Measurements from ENCODE around the gene MEF2A.

The MEF2A gene

DNA sequence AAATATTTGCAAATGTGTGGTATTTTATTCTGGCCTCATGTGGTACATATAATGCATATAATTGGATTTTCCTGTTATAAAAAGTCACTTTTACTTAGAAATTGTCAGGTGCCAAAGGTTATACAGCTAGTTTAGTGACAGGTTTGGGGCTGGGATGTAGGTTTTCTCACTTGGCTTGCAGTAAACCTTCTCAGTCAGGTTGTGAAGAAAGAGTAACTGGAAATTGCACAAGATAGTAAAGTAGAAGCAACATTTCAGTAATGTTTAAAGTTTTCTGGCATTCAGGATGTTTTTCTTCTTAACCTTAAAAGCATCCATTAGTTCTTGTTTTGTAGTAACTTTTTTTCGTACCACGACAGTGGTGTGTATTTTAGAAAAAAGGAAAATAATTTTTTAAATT lies 53.9 kb downstream of the MEF2A start:
- H3K4me3 ChIP-seq (ENCODE audit: low read depth, low read length), result no peak overlapping the region
- TF ChIP-seq, protein P1, sequence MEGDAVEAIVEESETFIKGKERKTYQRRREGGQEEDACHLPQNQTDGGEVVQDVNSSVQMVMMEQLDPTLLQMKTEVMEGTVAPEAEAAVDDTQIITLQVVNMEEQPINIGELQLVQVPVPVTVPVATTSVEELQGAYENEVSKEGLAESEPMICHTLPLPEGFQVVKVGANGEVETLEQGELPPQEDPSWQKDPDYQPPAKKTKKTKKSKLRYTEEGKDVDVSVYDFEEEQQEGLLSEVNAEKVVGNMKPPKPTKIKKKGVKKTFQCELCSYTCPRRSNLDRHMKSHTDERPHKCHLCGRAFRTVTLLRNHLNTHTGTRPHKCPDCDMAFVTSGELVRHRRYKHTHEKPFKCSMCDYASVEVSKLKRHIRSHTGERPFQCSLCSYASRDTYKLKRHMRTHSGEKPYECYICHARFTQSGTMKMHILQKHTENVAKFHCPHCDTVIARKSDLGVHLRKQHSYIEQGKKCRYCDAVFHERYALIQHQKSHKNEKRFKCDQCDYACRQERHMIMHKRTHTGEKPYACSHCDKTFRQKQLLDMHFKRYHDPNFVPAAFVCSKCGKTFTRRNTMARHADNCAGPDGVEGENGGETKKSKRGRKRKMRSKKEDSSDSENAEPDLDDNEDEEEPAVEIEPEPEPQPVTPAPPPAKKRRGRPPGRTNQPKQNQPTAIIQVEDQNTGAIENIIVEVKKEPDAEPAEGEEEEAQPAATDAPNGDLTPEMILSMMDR (IDR thresholded peaks at IDR 0.05; ENCODE audit: control insufficient read depth, extremely low read depth, insufficient read depth), result no peak
- no peak for DNase-seq (ENCODE audit: low read depth)

DNA sequence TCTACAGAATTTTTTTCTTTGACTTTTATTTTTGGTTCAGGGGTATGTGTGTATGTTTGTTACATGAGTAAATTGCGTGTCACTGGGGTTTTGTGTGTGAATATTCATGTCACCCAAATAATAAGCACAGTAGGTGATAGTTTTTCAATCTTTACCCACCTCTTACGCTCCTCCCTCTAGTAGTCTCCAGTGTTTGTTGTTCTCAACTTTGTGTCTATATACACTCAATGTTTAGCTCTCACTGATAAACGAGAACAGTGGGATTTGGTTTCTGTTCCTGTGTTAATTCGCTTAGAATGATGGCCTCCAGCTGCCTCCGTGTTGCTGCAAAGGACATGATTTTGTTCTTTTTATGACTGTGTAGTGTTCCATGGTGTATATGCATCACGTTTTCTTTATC lies 54.4 kb downstream of the MEF2A start:
- TF ChIP-seq, protein P1 (IDR thresholded peaks at IDR 0.05; ENCODE audit: control insufficient read depth, extremely low read depth, insufficient read depth), result no peak
- DNase-seq (ENCODE audit: low read depth), result no peak
- H3K4me3 ChIP-seq (ENCODE audit: low read depth, low read length), result no peak overlapping the region

DNA sequence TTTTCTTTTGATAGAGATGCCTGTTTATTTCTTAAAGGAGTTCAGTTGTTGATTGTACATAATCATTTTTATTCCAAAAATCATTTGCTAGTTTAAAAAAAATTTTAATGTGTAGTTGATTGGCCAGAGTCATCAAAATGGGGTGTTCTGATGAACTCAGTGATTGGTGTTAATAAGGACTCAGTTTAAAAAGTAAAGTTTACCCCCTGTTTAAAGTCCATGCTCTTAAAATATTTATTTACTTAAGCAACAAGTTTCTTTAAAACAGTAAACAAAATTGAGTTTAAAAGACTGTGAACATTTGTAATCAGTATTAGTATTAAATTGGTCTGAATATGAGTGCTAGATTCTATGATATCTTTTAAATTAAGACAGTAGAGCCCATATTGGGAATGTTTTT lies 56.0 kb downstream of the MEF2A start:
- no peak for DNase-seq (ENCODE audit: low read depth)
- TF ChIP-seq, protein P1 (IDR thresholded peaks at IDR 0.05; ENCODE audit: control insufficient read depth, extremely low read depth, insufficient read depth), result no peak
- no peak overlapping the region for H3K4me3 ChIP-seq (ENCODE audit: low read depth, low read length)

DNA sequence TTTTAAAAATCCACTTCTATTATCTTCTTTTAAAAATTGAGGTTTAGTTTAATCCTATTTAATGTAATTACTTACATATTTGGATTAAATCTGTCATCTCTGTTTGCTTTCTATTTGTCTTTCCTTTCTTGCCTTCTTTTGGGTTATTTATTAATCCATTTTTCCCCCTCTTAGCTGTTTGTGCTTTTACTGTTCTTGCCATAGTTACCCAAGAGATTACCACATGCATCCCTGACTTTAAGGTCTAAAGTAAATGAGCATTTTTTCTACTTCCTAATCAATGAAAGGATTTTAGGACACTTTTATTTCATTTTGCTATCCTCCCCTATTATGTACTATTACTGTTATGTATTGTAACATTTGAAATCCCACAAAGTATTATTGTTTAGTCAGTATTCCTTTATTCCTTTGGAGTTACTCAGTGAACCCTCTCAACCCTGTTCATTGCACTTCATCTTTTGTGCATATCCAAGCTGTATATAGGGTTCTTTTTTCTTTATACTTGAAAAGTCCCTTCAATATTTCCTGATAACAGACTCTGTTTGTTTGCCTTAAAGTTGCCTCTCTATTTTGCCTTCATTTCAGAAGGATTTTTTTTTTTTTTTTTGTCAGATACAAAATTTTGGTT lies 62.7 kb downstream of the MEF2A start:
- H3K4me3 ChIP-seq (ENCODE audit: low read depth, low read length), result no peak overlapping the region
- DNase-seq (ENCODE audit: low read depth), result no peak
- TF ChIP-seq, protein P1 (IDR thresholded peaks at IDR 0.05; ENCODE audit: control insufficient read depth, extremely low read depth, insufficient read depth), result no peak

DNA sequence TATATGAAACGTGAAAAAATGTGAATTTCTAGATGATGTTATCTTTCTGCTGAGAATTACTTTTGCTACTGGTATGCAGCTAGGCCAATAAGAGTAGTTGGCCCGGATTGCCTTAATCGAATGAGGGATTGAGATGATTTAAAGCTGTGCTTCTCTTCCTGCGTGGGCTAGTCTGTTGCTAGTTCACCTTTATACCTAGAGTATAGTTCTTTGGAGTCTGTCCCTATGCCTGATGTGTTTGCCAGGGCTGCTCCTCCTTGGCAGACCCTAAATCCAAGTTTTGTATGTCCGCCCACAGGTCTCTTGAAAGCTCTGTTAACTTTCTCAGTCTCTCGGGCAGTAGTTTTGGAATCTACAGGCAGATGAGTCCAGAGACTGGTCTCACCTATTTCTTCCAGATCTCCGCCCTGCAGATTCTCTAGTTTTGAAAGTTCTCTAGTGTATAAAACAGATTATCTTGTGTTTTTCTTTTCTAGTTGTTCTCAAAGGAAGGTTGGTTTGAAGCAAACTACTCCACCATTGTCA lies 64.9 kb downstream of the MEF2A start:
- TF ChIP-seq, protein P1 (IDR thresholded peaks at IDR 0.05; ENCODE audit: control insufficient read depth, extremely low read depth, insufficient read depth), result no peak
- H3K4me3 ChIP-seq (ENCODE audit: low read depth, low read length), result no peak overlapping the region

DNA sequence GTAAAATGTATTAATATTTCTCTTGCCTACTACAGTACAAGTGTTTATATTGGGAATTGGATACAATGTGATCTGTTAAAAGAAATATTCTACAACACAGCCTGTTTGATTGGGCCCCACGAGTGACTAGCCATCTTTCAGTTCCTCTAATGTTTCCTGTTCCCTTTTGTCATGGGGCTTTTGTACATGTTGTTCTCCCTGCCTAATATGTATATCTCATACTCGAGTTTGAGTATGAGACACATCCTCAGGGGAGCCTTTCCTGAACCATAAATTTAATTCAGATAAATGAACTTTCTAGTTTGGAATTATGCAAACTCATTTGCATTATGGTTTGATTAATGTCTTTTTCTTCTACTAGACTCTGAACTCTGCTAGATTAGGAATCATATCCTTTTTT lies 65.5 kb downstream of the MEF2A start:
- TF ChIP-seq, protein P1 (IDR thresholded peaks at IDR 0.05; ENCODE audit: control insufficient read depth, extremely low read depth, insufficient read depth), result no peak
- no peak overlapping the region for H3K4me3 ChIP-seq (ENCODE audit: low read depth, low read length)
- no peak for DNase-seq (ENCODE audit: low read depth)

More for the DNA sequence above, 64.9 kb downstream of the MEF2A start:
- DNase-seq (ENCODE audit: low read depth), result no peak

DNA sequence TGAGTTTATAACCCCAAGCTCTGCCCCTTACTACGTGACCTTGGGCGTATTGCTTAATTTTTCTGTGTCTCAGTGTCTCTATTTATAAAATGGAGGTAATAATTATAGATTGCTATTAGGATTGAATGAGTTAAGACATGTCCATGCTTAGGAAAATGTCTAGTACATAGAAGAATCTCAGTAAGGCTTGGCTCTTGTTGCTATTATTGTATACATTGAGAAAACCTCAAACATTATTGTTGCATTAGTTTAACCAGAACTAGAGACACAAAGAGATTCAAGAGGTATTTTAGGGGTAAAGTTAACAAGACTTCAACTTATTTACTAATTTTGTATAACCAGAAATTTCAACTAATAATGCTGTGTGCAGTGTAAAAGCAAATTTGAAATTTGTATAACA lies 66.7 kb downstream of the MEF2A start:
- no peak overlapping the region for H3K4me3 ChIP-seq (ENCODE audit: low read depth, low read length)
- no peak for DNase-seq (ENCODE audit: low read depth)
- TF ChIP-seq, protein P1 (IDR thresholded peaks at IDR 0.05; ENCODE audit: control insufficient read depth, extremely low read depth, insufficient read depth), result no peak

Data from LNCaP clone FGC (cell line).